Measurements from ENCODE around the gene OR4A16.

Gene OR4A16

GRCh38 chr11:55342901-55343300 is at the start of gene OR4A16:
TSS of gene OR4A16 (plus strand) at chr11:55343201. CDS start at chr11:55343201, 0 bp downstream.
- Mint-ChIP-seq H3K4me1 (no peaks in the 10 kb centered on the region), H3K36me3 (ENCODE audit: low read depth) (no peaks in the 10 kb centered on the region), H3K27ac (no peak within 1 kb of the TSS), H3K4me3 (no peak within 1 kb of the TSS), H3K27me3 (ENCODE audit: low read depth) (no peaks in the 10 kb centered on the region), H3K9me3 (peaks cover 28% of the 10 kb centered on the region)
- TF ChIP-seq CTCF (IDR thresholded peaks at IDR 0.05; ENCODE audit: unreplicated experiment in 3 of 3), result no peak

- TF ChIP-seq CTCF (IDR thresholded peaks at IDR 0.05; ENCODE audit: unreplicated experiment in 3 of 3), result no peak
- no peaks in the 10 kb centered on the region for H3K4me1 Mint-ChIP-seq
- no peak overlapping the region for H3K27ac Mint-ChIP-seq
- no peaks in the 10 kb centered on the region for H3K36me3 Mint-ChIP-seq (ENCODE audit: low read depth)
- no peak overlapping the region for H3K4me3 Mint-ChIP-seq
- no peaks in the 10 kb centered on the region for H3K27me3 Mint-ChIP-seq (ENCODE audit: low read depth)
- H3K9me3 Mint-ChIP-seq, result peaks cover 31% of the 10 kb centered on the region
Observed at GRCh38 chr11:55324500-55324899, 18.5 kb upstream of the OR4A16 start.

- no peak overlapping the region for H3K27ac Mint-ChIP-seq
- H3K9me3 Mint-ChIP-seq, result peaks cover 37% of the 10 kb centered on the region
- no peak for TF ChIP-seq CTCF (IDR thresholded peaks at IDR 0.05; ENCODE audit: unreplicated experiment in 3 of 3)
- no peaks in the 10 kb centered on the region for H3K27me3 Mint-ChIP-seq (ENCODE audit: low read depth)
- no peaks in the 10 kb centered on the region for H3K4me1 Mint-ChIP-seq
- H3K36me3 Mint-ChIP-seq (ENCODE audit: low read depth), result no peaks in the 10 kb centered on the region
- H3K4me3 Mint-ChIP-seq, result no peak overlapping the region
Observed at GRCh38 chr11:55345306-55345705, 2.3 kb downstream of the OR4A16 start.

GRCh38 chr11:55349032-55349431 is 6.0 kb downstream of the OR4A16 start:
- H3K4me1 Mint-ChIP-seq, result no peaks in the 10 kb centered on the region
- H3K9me3 Mint-ChIP-seq, result peaks cover 29% of the 10 kb centered on the region
- TF ChIP-seq CTCF (IDR thresholded peaks at IDR 0.05; ENCODE audit: unreplicated experiment in 3 of 3), result no peak
- no peaks in the 10 kb centered on the region for H3K36me3 Mint-ChIP-seq (ENCODE audit: low read depth)
- H3K4me3 Mint-ChIP-seq, result no peak overlapping the region
- H3K27me3 Mint-ChIP-seq (ENCODE audit: low read depth), result no peaks in the 10 kb centered on the region
- no peak overlapping the region for H3K27ac Mint-ChIP-seq

GRCh38 chr11:55357560-55358184 is 14.7 kb downstream of the OR4A16 start:
- TF ChIP-seq CTCF (IDR thresholded peaks at IDR 0.05; ENCODE audit: unreplicated experiment in 3 of 3), result no peak
- peaks cover 48% of the 10 kb centered on the region for H3K9me3 Mint-ChIP-seq
- H3K4me3 Mint-ChIP-seq, result no peak overlapping the region
- no peak overlapping the region for H3K27ac Mint-ChIP-seq
- H3K27me3 Mint-ChIP-seq (ENCODE audit: low read depth), result no peaks in the 10 kb centered on the region
- no peaks in the 10 kb centered on the region for H3K36me3 Mint-ChIP-seq (ENCODE audit: low read depth)
- H3K4me1 Mint-ChIP-seq, result no peaks in the 10 kb centered on the region

- no peaks in the 10 kb centered on the region for H3K36me3 Mint-ChIP-seq (ENCODE audit: low read depth)
- peaks cover 31% of the 10 kb centered on the region for H3K9me3 Mint-ChIP-seq
- no peak within 1 kb of the TSS for H3K27ac Mint-ChIP-seq
- H3K4me1 Mint-ChIP-seq, result no peaks in the 10 kb centered on the region
- H3K27me3 Mint-ChIP-seq (ENCODE audit: low read depth), result no peaks in the 10 kb centered on the region
- no peak within 1 kb of the TSS for H3K4me3 Mint-ChIP-seq
- no peak for TF ChIP-seq CTCF (IDR thresholded peaks at IDR 0.05; ENCODE audit: unreplicated experiment in 3 of 3)
Observed at GRCh38 chr11:55367674-55368073, 24.7 kb downstream of the OR4A16 start, which contains the start of gene OR4A15. TSS of gene OR4A15 (plus strand) at chr11:55367974. CDS start at chr11:55367974, 0 bp downstream.
